Lower leg skin (tissue), 4 donors: ENCODE data around the gene ODF2. TPM values are rescaled to one million over a fixed set of nuclear protein-coding genes. Genes with fewer than 3 reads are reported as not detected.

ENCODE experiments used
- DNase-seq, 2 donors: peaks; one replicate each; pipeline ENCODE4 v3.0.0-alpha.2; 2019; ENCODE audit warnings: low spot score in 2 of 2
- H3K4me3 ChIP-seq: fragments of 200-600 bp; sonication (generic); 2 replicates; pipeline ENCODE4 v1.5.1; 2017; ENCODE audit warnings: mild to moderate bottlenecking, low read depth; ENCODE audit not compliant: poor library complexity, severe bottlenecking
- POLR2A ChIP-seq, 2 donors: fragments of 450-650 bp; IDR thresholded peaks; one replicate each; pipeline ENCODE4 v1.6.1; 2016 to 2017; ENCODE audit warnings: antibody characterized with exemption in 2 of 2, mild to moderate bottlenecking in 1 of 2, moderate library complexity in 1 of 2
- WGBS, 2 donors: methylation state at CpG; one replicate each; pipeline ENCODE4 v1.1.5; 2018; 5-methylcytosine and 5-hydroxymethylcytosine counted together
- intact Hi-C: fragments of 100-400 bp; cut with DNase I; formaldehyde crosslinking; loops from one replicate; pipeline ENCODE4 v1.15.0; 2023; ENCODE audit warnings: low total_unique reads
- total RNA-seq, 4 donors: library from RNA; depleted of rRNA; stranded (reverse); fragments of >200 nt; gene quantifications; one replicate each; pipeline ENCODE4 v1.1.0, GENCODE V29; 2016
- TF ChIP-seq, protein P1 (sequence below), 3 donors: fragments of 450-650 bp; IDR thresholded peaks; one replicate each; pipeline ENCODE4 v1.5.1; 2016; ENCODE audit warnings: antibody characterized with exemption in 3 of 3, mild to moderate bottlenecking in 3 of 3, moderate library complexity in 2 of 3

Gene ODF2
- total RNA-seq, 4 donors from 2014 or later, result 15.0 to 22.1 (median 18.0) TPM

DNA sequence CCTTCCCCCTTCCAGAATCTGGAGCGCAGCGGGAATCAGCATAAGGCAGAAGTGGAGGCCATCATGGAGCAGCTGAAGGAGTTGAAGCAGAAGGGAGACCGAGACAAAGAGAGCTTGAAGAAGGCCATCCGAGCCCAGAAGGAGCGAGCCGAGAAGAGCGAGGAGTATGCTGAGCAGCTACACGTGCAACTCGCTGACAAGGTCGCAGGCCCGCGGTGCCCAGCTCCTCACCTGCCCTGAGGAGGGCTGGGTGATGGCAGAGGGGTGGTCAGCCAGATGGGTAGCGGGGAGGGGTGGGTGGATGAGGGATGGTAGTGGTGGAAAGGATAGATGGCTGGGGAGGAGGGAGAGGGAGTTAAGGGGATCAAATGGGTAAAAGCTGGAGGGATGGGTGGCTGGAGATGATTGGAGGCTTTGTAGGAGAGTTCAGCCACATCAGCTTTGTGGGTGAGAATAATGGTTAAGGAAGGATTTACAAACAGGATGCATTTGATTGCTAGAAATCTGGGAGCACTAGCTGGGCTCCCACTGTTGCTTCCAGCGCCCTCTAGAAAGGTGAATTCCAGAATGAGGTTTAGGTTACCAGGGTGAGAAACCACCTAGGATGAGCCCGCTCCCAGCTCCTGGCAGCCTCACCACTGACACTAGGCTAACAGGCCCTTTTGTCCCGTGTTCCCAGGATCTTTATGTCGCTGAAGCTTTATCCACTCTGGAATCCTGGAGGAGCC, 29.0 kb downstream of the ODF2 start:
- intact Hi-C loops, result no loop called here
- TF ChIP-seq POLR2A (IDR thresholded peaks at IDR 0.05), result no peak
- TF ChIP-seq, protein P1, sequence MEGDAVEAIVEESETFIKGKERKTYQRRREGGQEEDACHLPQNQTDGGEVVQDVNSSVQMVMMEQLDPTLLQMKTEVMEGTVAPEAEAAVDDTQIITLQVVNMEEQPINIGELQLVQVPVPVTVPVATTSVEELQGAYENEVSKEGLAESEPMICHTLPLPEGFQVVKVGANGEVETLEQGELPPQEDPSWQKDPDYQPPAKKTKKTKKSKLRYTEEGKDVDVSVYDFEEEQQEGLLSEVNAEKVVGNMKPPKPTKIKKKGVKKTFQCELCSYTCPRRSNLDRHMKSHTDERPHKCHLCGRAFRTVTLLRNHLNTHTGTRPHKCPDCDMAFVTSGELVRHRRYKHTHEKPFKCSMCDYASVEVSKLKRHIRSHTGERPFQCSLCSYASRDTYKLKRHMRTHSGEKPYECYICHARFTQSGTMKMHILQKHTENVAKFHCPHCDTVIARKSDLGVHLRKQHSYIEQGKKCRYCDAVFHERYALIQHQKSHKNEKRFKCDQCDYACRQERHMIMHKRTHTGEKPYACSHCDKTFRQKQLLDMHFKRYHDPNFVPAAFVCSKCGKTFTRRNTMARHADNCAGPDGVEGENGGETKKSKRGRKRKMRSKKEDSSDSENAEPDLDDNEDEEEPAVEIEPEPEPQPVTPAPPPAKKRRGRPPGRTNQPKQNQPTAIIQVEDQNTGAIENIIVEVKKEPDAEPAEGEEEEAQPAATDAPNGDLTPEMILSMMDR (IDR thresholded peaks at IDR 0.05), result no peak
- 94 to 95% methylated on average over 17 of the region's 17 CpGs for WGBS, 2 donors
- DNase-seq, result no peak
- no peak overlapping the region for H3K4me3 ChIP-seq

DNA sequence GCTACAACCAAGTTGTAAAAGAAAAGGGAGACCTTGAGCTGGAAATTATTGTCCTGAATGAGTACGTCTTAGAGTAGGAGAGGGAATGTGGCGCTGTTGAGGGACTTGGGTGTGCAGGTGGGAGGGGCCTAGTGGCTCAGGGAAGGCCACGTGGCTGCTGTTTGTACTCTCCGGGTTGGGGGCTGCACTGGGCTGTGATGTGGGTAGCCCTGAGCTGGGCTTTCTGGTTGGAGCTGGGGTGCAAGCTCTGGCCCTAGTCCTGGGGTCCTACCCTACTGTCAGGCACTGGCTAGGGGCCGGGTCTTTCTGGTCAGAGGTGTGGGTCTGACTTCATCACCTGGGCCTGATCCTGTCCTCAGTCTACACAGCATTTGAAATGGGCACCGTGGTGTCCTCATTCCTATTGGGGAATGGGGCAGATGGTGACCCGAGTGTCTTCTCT, 29.6 kb downstream of the ODF2 start:
- TF ChIP-seq, protein P1 (IDR thresholded peaks at IDR 0.05), result no peak
- TF ChIP-seq POLR2A (IDR thresholded peaks at IDR 0.05), result no peak
- intact Hi-C loops, result no loop called here
- WGBS, 2 donors, result 87 to 88% methylated on average over 7 of the region's 7 CpGs
- DNase-seq, result no peak
- H3K4me3 ChIP-seq, result no peak overlapping the region

DNA sequence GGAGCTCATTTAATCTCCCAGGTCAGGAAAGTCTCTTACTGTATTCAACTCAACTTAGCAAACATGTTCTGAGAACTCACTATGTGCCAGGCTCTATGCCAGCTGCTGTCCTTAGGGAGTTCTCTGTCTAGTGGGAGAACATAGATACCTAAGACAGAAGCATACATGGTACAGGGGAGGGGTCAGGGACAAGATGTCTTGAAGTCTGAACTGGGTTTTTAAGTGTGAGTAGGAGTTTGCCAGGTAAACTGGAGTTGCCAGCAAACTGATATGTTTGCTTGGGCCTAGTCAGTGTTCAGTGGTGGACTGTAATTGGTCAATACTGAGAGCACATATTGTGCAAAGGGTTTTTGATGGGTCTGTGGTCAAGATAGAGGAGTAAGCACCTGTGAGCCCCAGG, 30.4 kb downstream of the ODF2 start:
- TF ChIP-seq POLR2A (IDR thresholded peaks at IDR 0.05), result no peak
- TF ChIP-seq, protein P1 (IDR thresholded peaks at IDR 0.05), result no peak
- intact Hi-C loops, result no loop called here
- H3K4me3 ChIP-seq, result no peak overlapping the region
- no peak for DNase-seq

DNA sequence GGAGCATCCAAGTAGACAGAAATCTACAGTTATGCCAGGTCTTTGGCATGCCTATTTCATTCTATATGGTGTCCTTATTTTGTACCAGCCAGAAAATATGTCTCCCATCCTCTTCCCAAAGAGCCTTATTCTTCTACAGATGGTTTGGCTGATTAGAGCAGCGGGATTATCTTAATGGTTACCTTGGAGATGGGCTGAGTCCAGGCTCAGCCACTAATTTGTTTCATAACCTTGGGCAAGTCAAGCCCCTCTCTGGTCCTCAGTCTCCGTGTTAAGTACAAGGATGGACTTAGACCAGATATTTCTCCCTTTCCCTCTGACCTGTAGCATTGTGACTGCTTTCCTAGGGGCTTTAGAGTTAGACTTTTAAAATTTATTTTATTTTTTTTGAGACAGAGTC, 37.6 kb downstream of the ODF2 start:
- 91 to 95% methylated on average over 2 of the region's 2 CpGs for WGBS, 2 donors
- DNase-seq, result no peak

DNA sequence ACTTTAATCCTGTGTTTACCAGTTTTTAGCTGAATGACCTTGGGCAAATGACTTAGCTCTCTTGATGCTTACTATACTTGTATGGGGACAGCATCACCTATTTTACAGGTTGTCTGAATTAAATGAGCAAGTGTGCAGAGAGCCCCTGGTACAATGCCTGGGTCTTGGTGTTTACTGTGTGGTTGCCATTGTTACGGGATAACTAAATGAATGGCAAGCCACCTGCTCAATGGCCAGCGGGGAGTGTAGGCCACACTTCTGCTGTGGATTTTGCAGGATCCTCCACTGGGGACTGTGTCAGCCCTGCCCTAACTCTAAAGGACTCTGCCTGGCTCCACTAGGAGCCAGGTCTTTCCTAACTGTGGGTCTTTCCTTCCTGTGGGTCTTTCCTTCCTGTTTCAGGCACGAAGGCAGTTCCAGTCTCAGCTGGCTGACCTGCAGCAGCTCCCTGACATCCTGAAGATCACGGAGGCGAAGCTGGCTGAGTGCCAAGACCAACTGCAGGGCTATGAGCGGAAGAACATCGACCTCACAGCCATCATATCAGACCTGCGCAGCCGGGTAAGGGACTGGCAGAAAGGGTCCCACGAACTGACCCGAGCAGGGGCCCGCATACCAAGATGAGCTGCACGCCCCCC, 38.4 kb downstream of the ODF2 start:
- H3K4me3 ChIP-seq, result no peak overlapping the region
- DNase-seq, result peak; percentile 39 to 88
- intact Hi-C loops, result no loop called here
- no peak for TF ChIP-seq POLR2A (IDR thresholded peaks at IDR 0.05)
- TF ChIP-seq, protein P1 (IDR thresholded peaks at IDR 0.05), result no peak
- 41 to 56% methylated on average over 12 to 13 of the region's 13 CpGs for WGBS, 2 donors

More for the DNA sequence above, 37.6 kb downstream of the ODF2 start:
- H3K4me3 ChIP-seq, result no peak overlapping the region
- TF ChIP-seq, protein P1 (IDR thresholded peaks at IDR 0.05), result no peak
- no peak for TF ChIP-seq POLR2A (IDR thresholded peaks at IDR 0.05)
- intact Hi-C loops, result no loop called here
